Heart left ventricle (tissue), 13 donors: ENCODE measurements around the gene RPEL1.

ENCODE experiments used
- CTCF ChIP-seq, 12 donors: fragments of 200-600 bp; sonication (generic) in 4 of 12; IDR thresholded peaks; one replicate each; pipeline versions ENCODE4 v1.5.0 to v1.8.0; 2018 to 2022; ENCODE audit warnings: antibody characterized with exemption in 12 of 12, mild to moderate bottlenecking in 5 of 12
- POLR2A ChIP-seq, 2 donors: fragments of 450-650 bp; IDR thresholded peaks; one replicate each; pipeline ENCODE4 v1.6.1; 2017; ENCODE audit warnings: antibody characterized with exemption in 2 of 2, mild to moderate bottlenecking in 2 of 2, moderate library complexity in 2 of 2
- donor health status: ischemic (EF 13 %, LVEDD 7.1; RV severe dilation, severe dysfunction).
- donor health status: DM: no; HTN: yes; CAD: no.
- donor health status: DM: no; HTN: no; CAD: no.
- donor health status: ischemic (EF 25% LVEDD 6.9; RV normal size, moderate dysfunction).
- donor health status: ischemic (EF 25% LVEDD 5.7; RV mildly dilated, moderate dysfunction).
- donor health status: ischemic (EF 35%, LVEDD 5.7; RV mildly dilated, moderate dysfunction).
- donor health status: nonischemic (EF 11% LVEDD 7.7; RV severe dilation, severe dysfunction).
- donor health status: DM: yes; HTN: yes; CAD: no.
- donor health status: PGD.
- donor health status: ischemic (EF 29% LVEDD 5.4; RV normal size, mild dysfunction).
- donor health status: nonischemic (EF 23%, LVEDD 6.1; RV moderate dilation, normal function).

GRCh38 chr10:103278862-103279298 lies 33.2 kb downstream of the RPEL1 start:
- no peak for TF ChIP-seq CTCF (IDR thresholded peaks at IDR 0.05)
- no peak for TF ChIP-seq POLR2A (IDR thresholded peaks at IDR 0.05)
